ENCODE results near the gene PLXNA4.

DNA sequence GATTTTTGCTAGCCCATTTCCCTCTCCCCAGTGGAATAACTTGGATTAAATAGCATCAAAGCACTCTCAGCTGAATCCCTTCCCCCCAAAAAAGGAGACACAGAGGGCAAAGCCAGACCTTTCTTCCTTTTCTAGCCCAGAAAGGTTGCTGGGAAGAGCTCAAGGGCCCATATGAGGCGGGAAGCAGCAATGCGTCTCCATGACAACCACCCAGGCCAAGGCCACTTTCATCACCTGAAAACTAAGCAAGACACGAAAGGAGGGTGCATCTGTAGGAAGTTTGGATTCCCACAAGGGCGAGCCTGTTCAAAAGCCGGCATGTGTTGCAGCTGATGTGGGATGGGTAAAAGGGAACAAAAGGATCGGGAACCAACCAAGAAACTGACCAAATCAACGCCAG lies 229.1 kb downstream of the PLXNA4 start:
- TF ChIP-seq EZH2 (IDR thresholded peaks at IDR 0.05; ENCODE audit: insufficient read depth, poor library complexity, severe bottlenecking) (no peak), EZH2phosphoT487 (IDR thresholded peaks at IDR 0.05; ENCODE audit: insufficient read depth, low read depth) (no peak)

Measured in GM23248 (cell line).